HL-60/S4 (cell line): ENCODE measurements around the gene WDR86.

Source experiments
- in situ Hi-C: fragments of 300-500 bp; cut with MboI; formaldehyde crosslinking; loops from 2 replicates; pipeline ENCODE4 v1.14.3; 2022; ENCODE audit warnings: low sequenced_read_pairs

The WDR86 gene

GRCh38 chr7:151393031-151393977, 16.5 kb downstream of the WDR86 start:
- in situ Hi-C loops: no loop called here

- in situ Hi-C loops: no loop called here
Observed at GRCh38 chr7:151392426-151392825, 17.4 kb downstream of the WDR86 start.

- in situ Hi-C loops: no loop called here
Observed at GRCh38 chr7:151392002-151392401, 17.8 kb downstream of the WDR86 start.

- in situ Hi-C loops: no loop called here
Observed at GRCh38 chr7:151391358-151391730, 18.5 kb downstream of the WDR86 start.

- in situ Hi-C loops: no loop called here
Observed at GRCh38 chr7:151390598-151391357, 19.1 kb downstream of the WDR86 start.

- in situ Hi-C loops: no loop called here
Observed at GRCh38 chr7:151389768-151390597, 19.9 kb downstream of the WDR86 start.

GRCh38 chr7:151389096-151389767, 20.6 kb downstream of the WDR86 start:
- in situ Hi-C loops: no loop called here

- in situ Hi-C loops: no loop called here
Observed at GRCh38 chr7:151388430-151388829, 21.4 kb downstream of the WDR86 start.

- in situ Hi-C loops: no loop called here
Observed at GRCh38 chr7:151388007-151388297, 21.9 kb downstream of the WDR86 start.

GRCh38 chr7:151387161-151388006, 22.5 kb downstream of the WDR86 start:
- in situ Hi-C loops: no loop called here

GRCh38 chr7:151386301-151387160, 23.3 kb downstream of the WDR86 start:
- in situ Hi-C loops: no loop called here

GRCh38 chr7:151385626-151386300, 24.1 kb downstream of the WDR86 start:
- in situ Hi-C loops: no loop called here

- in situ Hi-C loops: no loop called here
Observed at GRCh38 chr7:151384776-151385625, 24.8 kb downstream of the WDR86 start.

- in situ Hi-C loops: no loop called here
Observed at GRCh38 chr7:151384352-151384697, 25.5 kb downstream of the WDR86 start.

- in situ Hi-C loops: no loop called here
Observed at GRCh38 chr7:151383638-151384351, 26.0 kb downstream of the WDR86 start.

GRCh38 chr7:151382079-151382885, 27.6 kb downstream of the WDR86 start:
- in situ Hi-C loops: no loop called here
